Erythroblast (primary cell): Measurements from ENCODE around the gene KIF21B.

ENCODE experiments used
- DNase-seq, 2 experiments: peaks; one replicate each; lab custom pipeline; 2025; lab: John Stamatoyannopoulos, UW
- GATA1 ChIP-seq: IDR thresholded peaks from 2 replicates; pipeline ENCODE4 v1.6.1; 2011; ENCODE audit warnings: low read depth, mild to moderate bottlenecking, control low read depth, low read length, moderate library complexity
- POLR2A ChIP-seq: IDR thresholded peaks from 2 replicates; pipeline ENCODE4 v1.6.1; 2011; ENCODE audit warnings: mild to moderate bottlenecking, low read length

Gene KIF21B

GRCh38 chr1:200988693-200989092, 34.8 kb downstream of the KIF21B start:
- TF ChIP-seq POLR2A (no peak), GATA1 (no peak)
- no peak for DNase-seq

DNA sequence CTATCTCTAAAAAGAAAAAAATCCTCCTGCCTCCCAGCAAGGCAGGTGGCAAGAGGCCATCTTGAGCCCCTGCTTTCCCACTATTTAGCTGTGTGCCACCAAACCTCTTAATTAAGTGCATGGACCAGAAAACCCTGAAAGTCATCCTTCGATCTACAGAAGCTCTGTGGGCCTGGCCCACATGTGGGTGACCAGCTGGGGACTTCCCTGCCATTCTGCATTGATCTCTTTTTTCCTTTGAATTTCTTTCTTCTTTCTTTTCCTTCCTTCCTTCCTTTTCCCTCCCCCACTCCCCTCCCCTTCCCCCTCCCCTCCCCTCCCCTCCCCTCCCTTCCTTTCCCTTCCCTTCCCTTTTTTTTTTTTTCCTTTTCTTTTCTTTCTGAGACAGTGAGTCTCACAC, 38.0 kb downstream of the KIF21B start:
- TF ChIP-seq GATA1 = no peak
- no peak for TF ChIP-seq POLR2A
- no peak for DNase-seq

GRCh38 chr1:200983035-200983561, 40.4 kb downstream of the KIF21B start:
- TF ChIP-seq GATA1 = no peak
- TF ChIP-seq POLR2A = no peak
- no peak for DNase-seq

DNA sequence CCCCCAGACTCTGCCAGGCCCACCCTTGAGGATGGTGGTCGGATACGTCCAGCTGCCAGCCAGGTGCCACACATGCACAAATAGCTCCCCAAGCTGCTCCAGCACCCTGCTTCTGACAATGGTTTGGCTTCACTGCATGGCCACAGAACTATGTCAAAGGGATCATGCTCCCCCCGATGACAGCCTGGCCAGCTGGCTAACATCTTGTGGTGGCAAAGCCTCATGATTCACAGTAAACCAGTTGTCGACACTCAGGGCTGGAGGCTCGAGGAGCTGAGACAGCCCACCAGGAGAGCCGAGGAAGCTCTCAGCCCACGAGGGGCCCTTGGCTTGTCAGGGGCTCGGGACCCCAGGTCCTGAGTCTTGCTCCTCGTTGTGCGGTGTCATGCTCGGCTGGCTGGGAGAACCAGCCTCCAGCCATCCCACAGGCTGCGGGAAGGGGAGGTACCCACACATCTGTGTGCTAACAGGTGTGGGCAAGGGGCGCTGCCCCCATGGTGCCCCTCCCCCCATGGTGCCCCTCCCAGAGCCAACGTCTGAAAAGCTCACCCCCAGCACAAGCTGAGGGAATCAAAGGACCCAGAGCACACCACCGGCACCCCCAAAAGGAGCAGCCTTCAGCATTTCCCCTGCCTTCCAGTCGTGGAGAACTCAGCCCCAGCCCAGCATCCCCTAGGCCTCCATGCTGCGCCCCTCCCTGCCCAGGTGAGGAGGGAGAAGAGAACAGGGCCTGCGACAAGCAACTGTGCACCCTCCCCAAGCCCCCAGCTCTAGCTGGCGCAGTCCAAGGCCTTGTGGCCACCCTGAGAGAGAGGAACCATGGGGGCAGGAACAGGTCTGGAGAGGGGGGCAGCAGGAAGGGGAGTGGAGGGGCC, 41.2 kb downstream of the KIF21B start:
- no peak for TF ChIP-seq POLR2A
- no peak for TF ChIP-seq GATA1
- DNase-seq = no peak

- TF ChIP-seq POLR2A (no peak), GATA1 (no peak)
- no peak for DNase-seq
Observed at GRCh38 chr1:200981278-200981677, 42.2 kb downstream of the KIF21B start.

- TF ChIP-seq POLR2A = no peak
- DNase-seq = no peak
Observed at GRCh38 chr1:200980873-200981272, 42.6 kb downstream of the KIF21B start.

- TF ChIP-seq POLR2A (no peak), GATA1 (no peak)
- no peak for DNase-seq
Observed at GRCh38 chr1:200980452-200980772, 43.1 kb downstream of the KIF21B start.

- peak; percentile 25 to 46 for DNase-seq
- no peak for TF ChIP-seq GATA1
- TF ChIP-seq POLR2A = no peak
Observed at GRCh38 chr1:200979574-200980451, 43.7 kb downstream of the KIF21B start.

DNA sequence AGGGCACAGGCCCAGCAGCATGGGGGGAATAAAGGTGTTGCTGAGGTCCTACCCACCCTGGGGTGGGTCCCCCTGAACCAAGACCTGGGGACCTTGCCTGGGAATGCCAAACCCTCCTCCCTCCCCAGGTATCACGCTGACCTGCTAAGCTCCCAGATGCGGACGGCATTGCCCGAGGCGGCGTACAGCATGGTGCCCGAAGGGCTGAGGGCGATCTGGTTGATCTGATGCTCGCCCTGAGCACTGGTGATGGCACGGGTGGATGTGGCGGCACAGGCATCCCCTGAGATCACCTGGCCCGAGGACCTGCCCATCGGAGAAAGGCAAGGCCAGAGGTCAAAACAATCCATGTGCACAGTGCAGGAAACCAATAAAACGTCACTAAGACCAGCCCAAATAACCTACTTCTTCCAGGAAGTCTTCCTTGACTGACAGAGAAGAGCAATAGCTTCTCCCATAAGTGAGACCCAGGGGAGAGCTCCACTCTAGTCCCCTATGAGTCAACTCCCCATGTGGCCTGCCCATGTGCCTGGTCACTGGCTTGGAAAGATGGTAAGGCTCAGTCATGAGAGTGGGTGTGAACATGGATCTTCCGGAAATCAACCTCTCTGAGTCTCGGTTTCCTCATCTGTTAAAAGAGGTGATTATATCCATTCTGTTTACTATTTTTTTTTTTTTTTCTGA, 46.3 kb downstream of the KIF21B start:
- TF ChIP-seq POLR2A (no peak), GATA1 (no peak)
- no peak for DNase-seq

- no peak for TF ChIP-seq POLR2A
- TF ChIP-seq GATA1 = no peak
- no peak for DNase-seq
Observed at GRCh38 chr1:200976634-200977033, 46.9 kb downstream of the KIF21B start.

- DNase-seq = no peak
- TF ChIP-seq POLR2A = no peak
- no peak for TF ChIP-seq GATA1
Observed at GRCh38 chr1:200975458-200975857, 48.1 kb downstream of the KIF21B start.

DNA sequence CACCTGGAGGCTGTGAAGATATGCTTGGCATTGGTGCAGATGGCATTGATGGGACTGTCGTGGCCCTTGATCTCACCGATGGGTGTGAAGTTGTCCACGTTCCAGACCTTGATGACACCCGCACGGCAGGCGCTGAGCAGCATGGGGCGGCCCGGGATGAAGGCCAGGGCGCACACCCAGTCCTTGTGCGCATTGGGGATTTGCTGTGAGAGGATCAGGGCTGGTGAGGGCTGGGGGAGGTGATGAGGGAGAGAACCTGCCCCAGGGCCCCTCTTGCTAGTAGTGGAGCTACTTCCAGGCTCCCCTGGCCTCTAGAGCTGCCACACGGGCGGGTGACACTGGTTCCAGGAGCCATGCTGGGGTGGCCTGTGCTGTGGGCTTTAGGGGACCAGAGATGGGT, 48.8 kb downstream of the KIF21B start:
- no peak for DNase-seq
- TF ChIP-seq POLR2A (no peak), GATA1 (no peak)

GRCh38 chr1:200973937-200974657, 49.4 kb downstream of the KIF21B start:
- TF ChIP-seq POLR2A (no peak), GATA1 (no peak)

More at GRCh38 chr1:200973937-200974657, 49.4 kb downstream of the KIF21B start:
- no peak for DNase-seq
